ENCODE data around the gene PRG2. TPM values are rescaled to one million over a fixed set of nuclear protein-coding genes. Genes with fewer than 3 reads are reported as not detected.
A peak's percentile ranks its signal among the peaks of the same experiment; 100 is the strongest.

The PRG2 gene
- total and polyA plus RNA-seq, 2 of the 4 experiments (the other 2 are of a cell fraction): not detected

DNA sequence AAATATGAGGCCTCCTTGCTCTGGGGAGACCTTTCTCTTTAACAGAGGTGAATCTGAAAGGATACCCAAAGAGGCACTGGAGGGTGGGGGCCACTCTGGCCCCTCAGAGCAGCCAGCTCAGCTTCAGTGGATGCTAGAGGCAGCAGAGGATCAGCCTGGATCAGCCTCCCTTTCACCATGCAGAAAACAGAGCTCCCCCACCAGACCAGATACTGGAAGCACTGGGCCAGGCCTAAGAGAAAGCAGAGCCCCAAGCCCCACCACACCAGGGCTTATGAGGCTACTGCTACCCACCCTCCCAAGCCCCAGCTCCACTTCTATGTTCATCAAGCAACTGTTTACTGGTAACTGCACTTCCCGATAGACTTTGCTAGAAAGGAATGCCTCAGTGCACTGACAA lies 40.5 kb upstream of the PRG2 start:
- no peak for TF ChIP-seq RAD21 (IDR thresholded peaks at IDR 0.05; ENCODE audit: low read length)
- TF ChIP-seq, protein P1, sequence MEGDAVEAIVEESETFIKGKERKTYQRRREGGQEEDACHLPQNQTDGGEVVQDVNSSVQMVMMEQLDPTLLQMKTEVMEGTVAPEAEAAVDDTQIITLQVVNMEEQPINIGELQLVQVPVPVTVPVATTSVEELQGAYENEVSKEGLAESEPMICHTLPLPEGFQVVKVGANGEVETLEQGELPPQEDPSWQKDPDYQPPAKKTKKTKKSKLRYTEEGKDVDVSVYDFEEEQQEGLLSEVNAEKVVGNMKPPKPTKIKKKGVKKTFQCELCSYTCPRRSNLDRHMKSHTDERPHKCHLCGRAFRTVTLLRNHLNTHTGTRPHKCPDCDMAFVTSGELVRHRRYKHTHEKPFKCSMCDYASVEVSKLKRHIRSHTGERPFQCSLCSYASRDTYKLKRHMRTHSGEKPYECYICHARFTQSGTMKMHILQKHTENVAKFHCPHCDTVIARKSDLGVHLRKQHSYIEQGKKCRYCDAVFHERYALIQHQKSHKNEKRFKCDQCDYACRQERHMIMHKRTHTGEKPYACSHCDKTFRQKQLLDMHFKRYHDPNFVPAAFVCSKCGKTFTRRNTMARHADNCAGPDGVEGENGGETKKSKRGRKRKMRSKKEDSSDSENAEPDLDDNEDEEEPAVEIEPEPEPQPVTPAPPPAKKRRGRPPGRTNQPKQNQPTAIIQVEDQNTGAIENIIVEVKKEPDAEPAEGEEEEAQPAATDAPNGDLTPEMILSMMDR (conservative IDR thresholded peaks at IDR 0.05; ENCODE audit: low read depth, low read length): no peak
- no peak for TF ChIP-seq RFX5 (IDR thresholded peaks at IDR 0.05; ENCODE audit: low read depth, low read length)
- TF ChIP-seq MAZ (IDR thresholded peaks at IDR 0.05; ENCODE audit: borderline replicate concordance, low read depth, low read length): no peak
- TF ChIP-seq CHD1 (IDR thresholded peaks at IDR 0.05; ENCODE audit: low read depth, low read length): no peak
- TF ChIP-seq MAFK (IDR thresholded peaks at IDR 0.05; ENCODE audit: low read depth, low read length): no peak
- TF ChIP-seq MXI1 (IDR thresholded peaks at IDR 0.05; ENCODE audit: borderline replicate concordance, low read depth, low read length): no peak
- TF ChIP-seq, protein P2, sequence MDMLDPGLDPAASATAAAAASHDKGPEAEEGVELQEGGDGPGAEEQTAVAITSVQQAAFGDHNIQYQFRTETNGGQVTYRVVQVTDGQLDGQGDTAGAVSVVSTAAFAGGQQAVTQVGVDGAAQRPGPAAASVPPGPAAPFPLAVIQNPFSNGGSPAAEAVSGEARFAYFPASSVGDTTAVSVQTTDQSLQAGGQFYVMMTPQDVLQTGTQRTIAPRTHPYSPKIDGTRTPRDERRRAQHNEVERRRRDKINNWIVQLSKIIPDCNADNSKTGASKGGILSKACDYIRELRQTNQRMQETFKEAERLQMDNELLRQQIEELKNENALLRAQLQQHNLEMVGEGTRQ (IDR thresholded peaks at IDR 0.05; ENCODE audit: low read depth, low read length): no peak
- no peak for TF ChIP-seq SMC3 (IDR thresholded peaks at IDR 0.05; ENCODE audit: low read depth, low read length)
- TF ChIP-seq NFE2L2 (IDR thresholded peaks at IDR 0.05; ENCODE audit: low read depth, low read length): no peak
- no peak for TF ChIP-seq BHLHE40 (IDR thresholded peaks at IDR 0.05; ENCODE audit: low read depth, low read length)
- TF ChIP-seq RCOR1 (IDR thresholded peaks at IDR 0.05; ENCODE audit: insufficient replicate concordance, low read length): no peak
- TF ChIP-seq, protein P3, sequence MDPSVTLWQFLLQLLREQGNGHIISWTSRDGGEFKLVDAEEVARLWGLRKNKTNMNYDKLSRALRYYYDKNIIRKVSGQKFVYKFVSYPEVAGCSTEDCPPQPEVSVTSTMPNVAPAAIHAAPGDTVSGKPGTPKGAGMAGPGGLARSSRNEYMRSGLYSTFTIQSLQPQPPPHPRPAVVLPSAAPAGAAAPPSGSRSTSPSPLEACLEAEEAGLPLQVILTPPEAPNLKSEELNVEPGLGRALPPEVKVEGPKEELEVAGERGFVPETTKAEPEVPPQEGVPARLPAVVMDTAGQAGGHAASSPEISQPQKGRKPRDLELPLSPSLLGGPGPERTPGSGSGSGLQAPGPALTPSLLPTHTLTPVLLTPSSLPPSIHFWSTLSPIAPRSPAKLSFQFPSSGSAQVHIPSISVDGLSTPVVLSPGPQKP (IDR thresholded peaks at IDR 0.05; ENCODE audit: borderline replicate concordance, low read depth, low read length): no peak
- no peak for TF ChIP-seq CEBPB (IDR thresholded peaks at IDR 0.05; ENCODE audit: low read depth, low read length)
- TF ChIP-seq FOS (IDR thresholded peaks at IDR 0.05; ENCODE audit: low read depth, low read length): no peak
- H3K4me3 ChIP-seq (ENCODE audit: insufficient read depth, low read depth, low read length): no peak overlapping the region
- no peaks in the 10 kb centered on the region for H3K36me3 ChIP-seq (ENCODE audit: control insufficient read depth, insufficient read depth, low read length)
- H2AK5ac ChIP-seq (ENCODE audit: low read depth, low read length): no peak overlapping the region
- dilution Hi-C loops (cut with HindIII; ENCODE audit: low sequenced_read_pairs, unreplicated experiment) (no loop called here), in situ Hi-C loops (cut with MboI; ENCODE audit: low sequenced_read_pairs) (no loop called here), intact Hi-C loops (cut with micrococcal nuclease) (no loop called here)
- peaks cover 37% of the 10 kb centered on the region for H3K4me1 ChIP-seq (ENCODE audit: control insufficient read depth, insufficient read depth, low read length)
- 0 out of 2 replicates have a peak overlapping the region, but pooled peaks have one; percentile 13 for H3K4ac ChIP-seq (ENCODE audit: low read depth, low read length)
- no peak overlapping the region for H3K23ac ChIP-seq (ENCODE audit: low read depth, low read length)
- no peak overlapping the region for H3K27ac ChIP-seq (ENCODE audit: insufficient read depth, low read length)
- no peak overlapping the region for H4K5ac ChIP-seq (ENCODE audit: low read depth, low read length)
- CTCF ChIA-PET: no interaction called here
- H3K27me3 ChIP-seq (ENCODE audit: control insufficient read depth, insufficient read depth, low read length): no peaks in the 10 kb centered on the region
- H2AFZ ChIP-seq (replicated peaks; ENCODE audit: low read length, poor library complexity): no peak overlapping the region
- peak overlapping the region; percentile 5; the same call in 1 of the 3 replicates for H2BK15ac ChIP-seq (ENCODE audit: low read depth, low read length)
- no peak for DNase-seq
- no peaks in the 10 kb centered on the region for H3K9me3 ChIP-seq (ENCODE audit: control insufficient read depth, insufficient read depth, low read length)
- no TSS peak for BruUV-seq (replicated peaks)
- H3K18ac ChIP-seq (ENCODE audit: low read depth, low read length): no peak overlapping the region
- H2AK9ac ChIP-seq (replicated peaks; ENCODE audit: low read depth, low read length, poor library complexity): no peak overlapping the region
- H2BK20ac ChIP-seq (ENCODE audit: low read depth, low read length): no peak overlapping the region
- H2BK5ac ChIP-seq (ENCODE audit: low read depth, low read length, poor library complexity, severe bottlenecking): no peak overlapping the region
- H4K8ac ChIP-seq (ENCODE audit: low read depth in 2 of 2, low read length in 2 of 2): no peak overlapping the region
- no peak overlapping the region for H4K91ac ChIP-seq (ENCODE audit: insufficient read depth, low read depth, low read length)
- H3K79me1 ChIP-seq (ENCODE audit: low read depth in 1 of 2, low read length in 2 of 2): peaks cover 0 to 8% of the 10 kb centered on the region in 2 experiments; a peak in 3 of 4 replicates
- H3K4me2 ChIP-seq (ENCODE audit: low read depth, low read length): no peak overlapping the region
- peaks cover 7% of the 10 kb centered on the region for H3K9me1 ChIP-seq (ENCODE audit: insufficient read depth, low read length)
- H3K9ac ChIP-seq (ENCODE audit: low read depth, low read length): no peak overlapping the region
- no peak for ATAC-seq (ENCODE audit: low read depth)
- no peak overlapping the region for H2BK120ac ChIP-seq (ENCODE audit: low read depth, low read length)
- POLR2A ChIA-PET (ENCODE audit: unreplicated experiment): no interaction called here
- no peak overlapping the region for H3K56ac ChIP-seq (ENCODE audit: extremely low read depth, insufficient read depth, low read length)
- WGBS, 2 experiments (ENCODE audit: extremely low coverage in 2 of 2, insufficient read length in 1 of 2): no CpG with 5 or more reads among the region's 1 CpG
- no peaks in the 10 kb centered on the region for H4K20me1 ChIP-seq (ENCODE audit: insufficient read depth, low read length)
- H3K14ac ChIP-seq (replicated peaks; ENCODE audit: low read depth, low read length): no peak overlapping the region
